Neuronal stem cell (in vitro differentiated cells): Measurements from ENCODE around the gene KRTAP19-1. TPM values are rescaled to one million over a fixed set of nuclear protein-coding genes. Genes with fewer than 3 reads are reported as not detected.

Experiments
- DNase-seq: peaks from one replicate; pipeline ENCODE4 v3.0.0-alpha.2; 2013; ENCODE audit warnings: low spot score
- H2AFZ ChIP-seq: one replicate; pipeline ENCODE4 v1.6.1; 2013; ENCODE audit warnings: mild to moderate bottlenecking, low read length, inconsistent platforms
- H2AK5ac ChIP-seq: 2 replicates; pipeline ENCODE4 v1.6.1; 2013; ENCODE audit warnings: low read depth, mild to moderate bottlenecking, inconsistent platforms, low read length, moderate library complexity, mixed read lengths
- H2BK120ac ChIP-seq: 2 replicates; pipeline ENCODE4 v1.6.1; 2013; ENCODE audit warnings: low read depth, mild to moderate bottlenecking, inconsistent platforms, low read length, moderate library complexity, mixed read lengths
- H2BK12ac ChIP-seq: one replicate; pipeline ENCODE4 v1.6.1; 2013; ENCODE audit warnings: low read length, inconsistent platforms
- H2BK15ac ChIP-seq: 2 replicates; pipeline ENCODE4 v1.6.1; 2013; ENCODE audit warnings: mild to moderate bottlenecking, low read length, inconsistent platforms, mixed read lengths
- H2BK5ac ChIP-seq: one replicate; pipeline ENCODE4 v1.6.1; 2013; ENCODE audit warnings: inconsistent platforms, mild to moderate bottlenecking, low read length, moderate library complexity
- H3K14ac ChIP-seq: one replicate; pipeline ENCODE4 v1.6.1; 2013; ENCODE audit warnings: low read length, inconsistent platforms
- H3K18ac ChIP-seq: 2 replicates; pipeline ENCODE4 v1.6.1; 2013; ENCODE audit warnings: low read length, inconsistent platforms
- H3K23ac ChIP-seq: 2 replicates; pipeline ENCODE4 v1.6.1; 2013; ENCODE audit warnings: low read depth, mild to moderate bottlenecking, mixed read lengths, low read length, inconsistent platforms; ENCODE audit not compliant: poor library complexity
- H3K27ac ChIP-seq: replicated peaks from 3 replicates; pipeline ENCODE4 v1.5.1; 2013; ENCODE audit warnings: low read length, inconsistent platforms
- H3K27me3 ChIP-seq, 3 experiments: 2 replicates each; pipeline ENCODE4 v1.6.1; 2013; ENCODE audit warnings: low read length in 3 of 3, mild to moderate bottlenecking in 2 of 3, inconsistent platforms in 1 of 3, low read depth in 1 of 3, mixed read lengths in 1 of 3, moderate library complexity in 1 of 3; ENCODE audit not compliant: control insufficient read depth in 3 of 3, insufficient read depth in 3 of 3
- H3K36me3 ChIP-seq, 2 donors: replicated peaks in 1 of 2; 2 replicates each; pipeline ENCODE4 v1.6.1; 2013; ENCODE audit warnings: low read length in 2 of 2; ENCODE audit not compliant: control insufficient read depth in 2 of 2, insufficient read depth in 2 of 2
- H3K4ac ChIP-seq: 2 replicates; pipeline ENCODE4 v1.6.1; 2013; ENCODE audit warnings: inconsistent platforms, mild to moderate bottlenecking, low read length, moderate library complexity
- H3K4me1 ChIP-seq, 2 donors: 1 replicate in 1 of 2; 2 replicates in 1 of 2; pipeline ENCODE4 v1.6.1; 2013; ENCODE audit warnings: low read length in 2 of 2, low read depth in 1 of 2; ENCODE audit not compliant: control insufficient read depth in 2 of 2, insufficient read depth in 1 of 2
- H3K4me2 ChIP-seq: one replicate; pipeline ENCODE4 v1.6.1; 2013; ENCODE audit warnings: mild to moderate bottlenecking, low read length, inconsistent platforms; ENCODE audit not compliant: insufficient read depth, poor library complexity, severe bottlenecking
- H3K4me3 ChIP-seq, 2 donors: 2 replicates each; pipeline ENCODE4 v1.5.1; 2013; ENCODE audit warnings: low read length in 2 of 2, mild to moderate bottlenecking in 2 of 2, inconsistent platforms in 1 of 2, moderate library complexity in 1 of 2
- H3K79me1 ChIP-seq: one replicate; pipeline ENCODE4 v1.6.1; 2013; ENCODE audit warnings: low read depth, mild to moderate bottlenecking, inconsistent platforms, low read length, moderate library complexity
- H3K9ac ChIP-seq: one replicate; pipeline ENCODE4 v1.6.1; 2013; ENCODE audit warnings: mild to moderate bottlenecking, low read depth, low read length, inconsistent platforms; ENCODE audit not compliant: poor library complexity
- H3K9me3 ChIP-seq, 2 donors: replicated peaks in 1 of 2; 2 replicates each; pipeline versions ENCODE3 to v1.6.1; 2013; ENCODE audit warnings: low read length in 2 of 2, mild to moderate bottlenecking in 2 of 2, inconsistent platforms in 1 of 2, low read depth in 1 of 2, mixed read lengths in 1 of 2, moderate library complexity in 1 of 2; ENCODE audit not compliant: control insufficient read depth in 2 of 2, insufficient read depth in 1 of 2
- H4K8ac ChIP-seq: one replicate; pipeline ENCODE4 v1.6.1; 2013; ENCODE audit warnings: low read depth, mild to moderate bottlenecking, inconsistent platforms, low read length, moderate library complexity
- H4K91ac ChIP-seq: one replicate; pipeline ENCODE4 v1.6.1; 2013; ENCODE audit warnings: low read length, low read depth, mild to moderate bottlenecking, inconsistent platforms; ENCODE audit not compliant: poor library complexity
- WGBS, 2 donors: extraction: QIAGEN DNeasy Blood & Tissue Kit; methylation state at CpG; one replicate each; pipeline ENCODE4 v1.1.7; 2013; ENCODE audit warnings: missing lambda C conversion rate in 2 of 2, mixed read lengths in 1 of 2; ENCODE audit not compliant: insufficient read length in 2 of 2, insufficient replicate concordance in 1 of 2; ENCODE audit errors: extremely low coverage in 2 of 2; 5-methylcytosine and 5-hydroxymethylcytosine counted together
- small RNA-seq: library from polyadenylated mRNA; stranded (forward); fragments of <200 nt; extraction: miRNeasy Mini kit (QIAGEN cat#:217004); gene quantifications from one replicate; pipeline ENCODE3, GENCODE V24; 2013; ENCODE audit not compliant: insufficient read depth

Gene KRTAP19-1

GRCh38 chr21:30434033-30434631, 46.0 kb downstream of the KRTAP19-1 start:
- Histone ChIP-seq H4K91ac (no peak overlapping the region), H2AK5ac (no peak overlapping the region), H2BK15ac (no peak overlapping the region), H3K9ac (no peak overlapping the region), H3K4ac (no peak overlapping the region), H3K18ac (no peak overlapping the region), H2AFZ (no peak overlapping the region), H3K27me3 (no peaks in the 10 kb centered on the region), H2BK12ac (no peak overlapping the region), H2BK5ac (no peak overlapping the region), H3K36me3 (no peaks in the 10 kb centered on the region), H3K27ac (no peak overlapping the region), H3K4me2 (no peak overlapping the region), H3K4me1 (peaks cover 0 to 2% of the 10 kb centered on the region in 2 donors), H3K79me1 (no peaks in the 10 kb centered on the region), H2BK120ac (no peak overlapping the region), H3K9me3 (peaks cover 0 to 3% of the 10 kb centered on the region in 2 donors), H4K8ac (no peak overlapping the region), H3K4me3 (no peak overlapping the region), H3K14ac (no peak overlapping the region), H3K23ac (no peak overlapping the region)
- DNase-seq, result peak; percentile 11
- WGBS, 2 donors, result no CpG with 5 or more reads among the region's 10 CpGs

GRCh38 chr21:30430170-30430655, 50.0 kb downstream of the KRTAP19-1 start, which contains the start of gene KRTAP13-4:
Gene KRTAP13-4, plus strand, starts transcription at chr21:30430220. Its CDS starts 56 bp downstream, at chr21:30430276.
- H3K9ac ChIP-seq, result no peak within 1 kb of the TSS
- H2BK5ac ChIP-seq, result no peak within 1 kb of the TSS
- H3K9me3 ChIP-seq, result peaks cover 0 to 3% of the 10 kb centered on the region in 2 donors
- no peak within 1 kb of the TSS for H3K4me2 ChIP-seq
- H3K79me1 ChIP-seq, result no peaks in the 10 kb centered on the region
- H3K4me1 ChIP-seq, result peaks cover 0 to 3% of the 10 kb centered on the region in 2 donors
- H2BK12ac ChIP-seq, result no peak within 1 kb of the TSS
- no peak within 1 kb of the TSS for H4K8ac ChIP-seq
- no peak within 1 kb of the TSS for H3K18ac ChIP-seq
- H3K14ac ChIP-seq, result no peak within 1 kb of the TSS
- WGBS, 2 donors, result no CpG with 5 or more reads among the region's 9 CpGs
- no peak within 1 kb of the TSS for H2BK15ac ChIP-seq
- H2AK5ac ChIP-seq, result peak within 1 kb of the TSS; percentile 32
- no peak within 1 kb of the TSS for H3K4me3 ChIP-seq
- H2AFZ ChIP-seq, result no peak within 1 kb of the TSS
- H3K4ac ChIP-seq, result no peak within 1 kb of the TSS
- no peak for DNase-seq
- no peak within 1 kb of the TSS for H4K91ac ChIP-seq
- H3K23ac ChIP-seq, result no peak within 1 kb of the TSS
- H2BK120ac ChIP-seq, result no peak within 1 kb of the TSS
- H3K27ac ChIP-seq, result no peak within 1 kb of the TSS
- H3K36me3 ChIP-seq, result no peaks in the 10 kb centered on the region
- no peaks in the 10 kb centered on the region for H3K27me3 ChIP-seq

Small RNA genes within 50 kb of the gene (small RNA-seq; reads per million reads assigned to genes)
- not detected for gene AP000567.1
- not detected for gene KRTAP19-10P
- not detected for gene KRTAP19-9P
